Measurements from ENCODE around the gene GPR37L1. TPM values are rescaled to one million over a fixed set of nuclear protein-coding genes. Genes with fewer than 3 reads are reported as not detected.

Gene GPR37L1
- total RNA-seq, 1 donor from 2014 or later: 0.06 TPM

- Histone ChIP-seq H3K4me3 (no peak overlapping the region), H3K9me3 (no peaks in the 10 kb centered on the region), H3K4me1 (no peaks in the 10 kb centered on the region), H3K27me3 (no peaks in the 10 kb centered on the region), H3K36me3 (no peaks in the 10 kb centered on the region), H3K27ac (no peak overlapping the region)
- TF ChIP-seq CTCF (IDR thresholded peaks at IDR 0.05): no peak
- DNase-seq (no peak), ATAC-seq (no peak)
- intact Hi-C loops (cut with DNase I): no loop called here
Measured at GRCh38 chr1:202123336-202123813, 658 bp downstream of the GPR37L1 start.

- intact Hi-C loops (cut with DNase I): no loop called here
- no peaks in the 10 kb centered on the region for H3K36me3 ChIP-seq
- no peaks in the 10 kb centered on the region for H3K4me1 ChIP-seq
- no peak overlapping the region for H3K4me3 ChIP-seq
- no peak overlapping the region for H3K27ac ChIP-seq
- DNase-seq: no peak
- no peak for ATAC-seq
- no peaks in the 10 kb centered on the region for H3K9me3 ChIP-seq
- TF ChIP-seq CTCF (IDR thresholded peaks at IDR 0.05): no peak
- no peaks in the 10 kb centered on the region for H3K27me3 ChIP-seq
Measured at GRCh38 chr1:202124142-202124541, 1.4 kb downstream of the GPR37L1 start.

GRCh38 chr1:202125611-202126010, 2.9 kb downstream of the GPR37L1 start:
- Histone ChIP-seq H3K9me3 (no peaks in the 10 kb centered on the region), H3K27ac (no peak overlapping the region), H3K36me3 (no peaks in the 10 kb centered on the region), H3K4me3 (no peak overlapping the region), H3K4me1 (no peaks in the 10 kb centered on the region), H3K27me3 (no peaks in the 10 kb centered on the region)
- ATAC-seq (no peak), DNase-seq (no peak)
- no peak for TF ChIP-seq CTCF (IDR thresholded peaks at IDR 0.05)
- intact Hi-C loops (cut with DNase I): no loop called here

GRCh38 chr1:202126426-202126825, 3.7 kb downstream of the GPR37L1 start:
- Histone ChIP-seq H3K4me1 (peaks cover 1% of the 10 kb centered on the region), H3K9me3 (no peaks in the 10 kb centered on the region), H3K4me3 (no peak overlapping the region), H3K36me3 (no peaks in the 10 kb centered on the region), H3K27ac (no peak overlapping the region), H3K27me3 (no peaks in the 10 kb centered on the region)
- DNase-seq (no peak), ATAC-seq (no peak)
- TF ChIP-seq CTCF (IDR thresholded peaks at IDR 0.05): no peak
- intact Hi-C loops (cut with DNase I): no loop called here

GRCh38 chr1:202127061-202127460, 4.3 kb downstream of the GPR37L1 start:
- intact Hi-C loops (cut with DNase I): no loop called here
- Histone ChIP-seq H3K4me1 (peaks cover 6% of the 10 kb centered on the region), H3K36me3 (no peaks in the 10 kb centered on the region), H3K9me3 (no peaks in the 10 kb centered on the region), H3K4me3 (no peak overlapping the region), H3K27me3 (no peaks in the 10 kb centered on the region), H3K27ac (no peak overlapping the region)
- DNase-seq (no peak), ATAC-seq (no peak)
- TF ChIP-seq CTCF (IDR thresholded peaks at IDR 0.05): no peak
